ENCODE measurements around the gene CUL3.

DNA sequence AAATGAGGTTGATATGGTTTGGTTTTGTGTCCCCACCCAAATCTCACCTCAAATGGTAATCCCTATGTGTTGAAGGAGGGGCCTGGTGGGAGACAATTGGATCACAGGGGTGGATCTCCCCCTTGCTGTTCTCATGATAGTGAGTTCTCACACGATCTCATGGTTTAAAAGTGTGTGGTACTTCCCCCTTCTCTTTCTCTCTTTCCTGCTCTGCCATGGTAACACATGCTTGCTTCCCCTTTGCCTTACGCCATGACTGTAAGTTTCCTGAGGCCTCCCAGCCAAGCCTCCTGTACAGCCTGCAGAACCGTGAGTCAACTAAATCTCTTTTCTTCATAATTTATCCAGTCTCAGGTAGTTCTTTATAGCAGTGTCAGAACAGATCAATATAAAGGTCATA, 158.5 kb downstream of the CUL3 start:
- no peak for TF ChIP-seq POLR2AphosphoS5 (IDR thresholded peaks at IDR 0.05; ENCODE audit: low read depth, low read length)
- TF ChIP-seq, protein P1, sequence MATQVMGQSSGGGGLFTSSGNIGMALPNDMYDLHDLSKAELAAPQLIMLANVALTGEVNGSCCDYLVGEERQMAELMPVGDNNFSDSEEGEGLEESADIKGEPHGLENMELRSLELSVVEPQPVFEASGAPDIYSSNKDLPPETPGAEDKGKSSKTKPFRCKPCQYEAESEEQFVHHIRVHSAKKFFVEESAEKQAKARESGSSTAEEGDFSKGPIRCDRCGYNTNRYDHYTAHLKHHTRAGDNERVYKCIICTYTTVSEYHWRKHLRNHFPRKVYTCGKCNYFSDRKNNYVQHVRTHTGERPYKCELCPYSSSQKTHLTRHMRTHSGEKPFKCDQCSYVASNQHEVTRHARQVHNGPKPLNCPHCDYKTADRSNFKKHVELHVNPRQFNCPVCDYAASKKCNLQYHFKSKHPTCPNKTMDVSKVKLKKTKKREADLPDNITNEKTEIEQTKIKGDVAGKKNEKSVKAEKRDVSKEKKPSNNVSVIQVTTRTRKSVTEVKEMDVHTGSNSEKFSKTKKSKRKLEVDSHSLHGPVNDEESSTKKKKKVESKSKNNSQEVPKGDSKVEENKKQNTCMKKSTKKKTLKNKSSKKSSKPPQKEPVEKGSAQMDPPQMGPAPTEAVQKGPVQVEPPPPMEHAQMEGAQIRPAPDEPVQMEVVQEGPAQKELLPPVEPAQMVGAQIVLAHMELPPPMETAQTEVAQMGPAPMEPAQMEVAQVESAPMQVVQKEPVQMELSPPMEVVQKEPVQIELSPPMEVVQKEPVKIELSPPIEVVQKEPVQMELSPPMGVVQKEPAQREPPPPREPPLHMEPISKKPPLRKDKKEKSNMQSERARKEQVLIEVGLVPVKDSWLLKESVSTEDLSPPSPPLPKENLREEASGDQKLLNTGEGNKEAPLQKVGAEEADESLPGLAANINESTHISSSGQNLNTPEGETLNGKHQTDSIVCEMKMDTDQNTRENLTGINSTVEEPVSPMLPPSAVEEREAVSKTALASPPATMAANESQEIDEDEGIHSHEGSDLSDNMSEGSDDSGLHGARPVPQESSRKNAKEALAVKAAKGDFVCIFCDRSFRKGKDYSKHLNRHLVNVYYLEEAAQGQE (IDR thresholded peaks at IDR 0.05; ENCODE audit: insufficient read depth in 1 of 2, low read depth in 2 of 2, low read length in 2 of 2) = no peak
- TF ChIP-seq TAF1 (IDR thresholded peaks at IDR 0.05; ENCODE audit: borderline replicate concordance, insufficient read depth, low read length) = no peak
- TF ChIP-seq SIN3A (IDR thresholded peaks at IDR 0.05; ENCODE audit: borderline replicate concordance, insufficient read depth, low read length) = no peak
